A673 (cell line): Measurements from ENCODE around the gene HBD. TPM values are rescaled to one million over a fixed set of nuclear protein-coding genes. Genes with fewer than 3 reads are reported as not detected.

Experiments used
- BruUV-seq: library from RNA; stranded (reverse); fragments of 400-500 nt; replicated peaks from 2 replicates; lab custom pipeline; 2021; lab: Mats Ljungman, UMichigan
- CTCF ChIA-PET: fragments of 300-600 bp; sonication (Branson Sonifier 250); formaldehyde crosslinking; loops from one replicate; lab custom pipeline; 2022; ENCODE audit warnings: antibody characterized with exemption; lab: Charles Lee
- POLR2A ChIA-PET: fragments of 300-600 bp; sonication (Branson Sonifier 250); formaldehyde crosslinking; loops from one replicate; lab custom pipeline; 2022; ENCODE audit warnings: antibody characterized with exemption; ENCODE audit not compliant: low non-redundant PET; lab: Charles Lee
- DNase-seq: peaks from one replicate; pipeline ENCODE4 v3.0.0-alpha.2; 2015; ENCODE audit warnings: low spot score
- H3K27ac ChIP-seq: fragments of 200-600 bp; sonication (generic); 2 replicates; pipeline ENCODE4 v1.5.1; 2016; ENCODE audit warnings: mixed run types, low read depth, mild to moderate bottlenecking, mixed read lengths, antibody characterized with exemption, low read length; ENCODE audit not compliant: poor library complexity, severe bottlenecking
- H3K27me3 ChIP-seq: fragments of 200-600 bp; sonication (generic); replicated peaks from 2 replicates; pipeline ENCODE4 v1.6.1; 2017; ENCODE audit warnings: mixed run types, low read depth, mild to moderate bottlenecking, mixed read lengths, antibody characterized with exemption, low read length; ENCODE audit not compliant: insufficient read depth, poor library complexity
- H3K36me3 ChIP-seq: fragments of 200-600 bp; sonication (generic); 2 replicates; pipeline ENCODE4 v1.6.1; 2016; ENCODE audit warnings: mixed run types, mild to moderate bottlenecking, mixed read lengths, antibody characterized with exemption, low read length; ENCODE audit not compliant: insufficient read depth, poor library complexity, severe bottlenecking
- H3K4me1 ChIP-seq: fragments of 200-600 bp; sonication (generic); 2 replicates; pipeline ENCODE4 v1.6.1; 2017; ENCODE audit warnings: mixed run types, mild to moderate bottlenecking, mixed read lengths, antibody characterized with exemption, low read length; ENCODE audit not compliant: insufficient read depth, poor library complexity, severe bottlenecking
- H3K4me3 ChIP-seq: fragments of 200-600 bp; sonication (generic); 2 replicates; pipeline ENCODE4 v1.5.1; 2016; ENCODE audit warnings: low read depth, mixed run types, mild to moderate bottlenecking, mixed read lengths, low read length; ENCODE audit not compliant: poor library complexity, severe bottlenecking
- H3K9me3 ChIP-seq: fragments of 200-600 bp; sonication (generic); 2 replicates; pipeline ENCODE4 v1.6.1; 2016; ENCODE audit warnings: mixed run types, low read depth, mild to moderate bottlenecking, mixed read lengths, antibody characterized with exemption, low read length; ENCODE audit not compliant: poor library complexity, severe bottlenecking
- CTCF ChIP-seq: fragments of 300-800, 200-600 bp; sonication (generic); conservative IDR thresholded peaks from 2 replicates; pipeline ENCODE4 v1.5.1; 2017; ENCODE audit warnings: low read depth, mild to moderate bottlenecking, antibody characterized with exemption, low read length, moderate library complexity, mixed read lengths
- EZH2 ChIP-seq: fragments of 200-600 bp; sonication (generic); IDR thresholded peaks from 2 replicates; pipeline ENCODE4 v1.6.1; 2017; ENCODE audit warnings: borderline replicate concordance, low read depth, mild to moderate bottlenecking, mixed read lengths, antibody characterized with exemption, low read length; ENCODE audit not compliant: poor library complexity, severe bottlenecking
- intact Hi-C: fragments of 100-400 bp; cut with micrococcal nuclease; formaldehyde crosslinking; loops from one replicate; pipeline ENCODE4 v1.10.0; 2022; ENCODE audit not compliant: unreplicated experiment
- total RNA-seq: library from RNA; stranded (reverse); gene quantifications from 2 replicates; pipeline ENCODE4 v1.2.3, GENCODE V29; 2021

Gene HBD
- total RNA-seq, 1 experiment from 2014 or later, result not detected

GRCh38 chr11:5231111-5231510, 3.2 kb downstream of the HBD start:
- BruUV-seq, result no TSS peak
- CTCF ChIA-PET, result no interaction called here

GRCh38 chr11:5230266-5230665, 4.0 kb downstream of the HBD start:
- no peak for DNase-seq
- Histone ChIP-seq H3K36me3 (no peaks in the 10 kb centered on the region), H3K9me3 (no peaks in the 10 kb centered on the region), H3K4me3 (no peak overlapping the region), H3K4me1 (no peaks in the 10 kb centered on the region), H3K27ac (no peak overlapping the region), H3K27me3 (no peaks in the 10 kb centered on the region)
- no peak for TF ChIP-seq EZH2
- TF ChIP-seq CTCF, result no peak
- POLR2A ChIA-PET, result no interaction called here
- CTCF ChIA-PET, result no interaction called here
- BruUV-seq, result no TSS peak
- intact Hi-C loops, result no loop called here

More at GRCh38 chr11:5231111-5231510, 3.2 kb downstream of the HBD start:
- H3K27me3 ChIP-seq, result no peaks in the 10 kb centered on the region
- TF ChIP-seq CTCF, result no peak
- intact Hi-C loops, result no loop called here
- H3K27ac ChIP-seq, result no peak overlapping the region
- no peaks in the 10 kb centered on the region for H3K4me1 ChIP-seq
- POLR2A ChIA-PET, result no interaction called here
- no peaks in the 10 kb centered on the region for H3K36me3 ChIP-seq
- no peak overlapping the region for H3K4me3 ChIP-seq
- no peaks in the 10 kb centered on the region for H3K9me3 ChIP-seq
- DNase-seq, result no peak

- intact Hi-C loops, result no loop called here
- Histone ChIP-seq H3K36me3 (no peaks in the 10 kb centered on the region), H3K27ac (no peak overlapping the region), H3K4me3 (no peak overlapping the region), H3K27me3 (no peaks in the 10 kb centered on the region), H3K9me3 (no peaks in the 10 kb centered on the region), H3K4me1 (no peaks in the 10 kb centered on the region)
- no TSS peak for BruUV-seq
- no peak for DNase-seq
- ChIA-PET CTCF (no interaction called here), POLR2A (no interaction called here)
- no peak for TF ChIP-seq EZH2
- no peak for TF ChIP-seq CTCF
Measured at GRCh38 chr11:5229796-5230195, 4.5 kb downstream of the HBD start.
